ENCODE data around the gene TAX1BP3. TPM values are rescaled to one million over a fixed set of nuclear protein-coding genes. Genes with fewer than 3 reads are reported as not detected.

TAX1BP3 gene
- total RNA-seq, 1 experiment from 2014 or later, result 147 TPM

DNA sequence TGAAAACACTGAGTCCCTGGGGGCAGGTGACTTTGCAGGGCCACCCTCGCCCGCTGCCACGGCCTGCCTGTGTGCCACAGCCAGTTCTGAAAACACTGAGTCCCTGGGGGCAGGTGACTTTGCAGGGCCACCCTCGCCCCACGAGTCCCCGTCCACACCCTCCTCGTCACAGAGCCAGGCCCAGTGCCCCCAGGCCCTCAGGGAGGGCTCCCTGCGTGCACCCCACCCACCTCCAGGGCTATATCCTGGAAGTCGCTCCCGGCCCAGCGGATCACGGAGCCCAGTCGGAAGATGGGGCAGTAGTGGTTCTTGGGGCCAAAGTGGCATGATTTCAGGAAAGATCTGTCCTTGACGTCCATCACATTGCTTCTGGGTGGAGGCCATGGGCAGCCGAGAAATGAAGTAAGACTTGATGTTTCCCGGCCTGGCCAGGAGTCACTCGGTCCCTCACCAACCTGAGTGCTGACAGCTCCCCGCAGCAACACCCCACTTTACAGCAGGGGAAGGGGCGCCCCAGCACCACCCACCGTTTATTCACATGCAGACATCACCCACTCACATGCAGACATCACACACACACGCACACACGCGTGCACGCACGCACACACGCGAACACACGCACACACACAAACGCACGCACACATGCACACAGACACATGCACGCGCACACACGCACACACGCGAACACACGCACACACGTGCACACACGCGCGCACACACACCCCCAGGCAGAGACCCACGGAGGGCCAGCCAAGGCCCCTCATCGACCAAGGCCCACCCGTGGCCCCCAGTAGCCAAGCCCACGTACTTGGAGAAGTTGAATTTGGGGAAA, 21.1 kb upstream of the TAX1BP3 start:
- no peak for TF ChIP-seq EZH2 (IDR thresholded peaks at IDR 0.05; ENCODE audit: low read depth)
- TF ChIP-seq, protein P1, sequence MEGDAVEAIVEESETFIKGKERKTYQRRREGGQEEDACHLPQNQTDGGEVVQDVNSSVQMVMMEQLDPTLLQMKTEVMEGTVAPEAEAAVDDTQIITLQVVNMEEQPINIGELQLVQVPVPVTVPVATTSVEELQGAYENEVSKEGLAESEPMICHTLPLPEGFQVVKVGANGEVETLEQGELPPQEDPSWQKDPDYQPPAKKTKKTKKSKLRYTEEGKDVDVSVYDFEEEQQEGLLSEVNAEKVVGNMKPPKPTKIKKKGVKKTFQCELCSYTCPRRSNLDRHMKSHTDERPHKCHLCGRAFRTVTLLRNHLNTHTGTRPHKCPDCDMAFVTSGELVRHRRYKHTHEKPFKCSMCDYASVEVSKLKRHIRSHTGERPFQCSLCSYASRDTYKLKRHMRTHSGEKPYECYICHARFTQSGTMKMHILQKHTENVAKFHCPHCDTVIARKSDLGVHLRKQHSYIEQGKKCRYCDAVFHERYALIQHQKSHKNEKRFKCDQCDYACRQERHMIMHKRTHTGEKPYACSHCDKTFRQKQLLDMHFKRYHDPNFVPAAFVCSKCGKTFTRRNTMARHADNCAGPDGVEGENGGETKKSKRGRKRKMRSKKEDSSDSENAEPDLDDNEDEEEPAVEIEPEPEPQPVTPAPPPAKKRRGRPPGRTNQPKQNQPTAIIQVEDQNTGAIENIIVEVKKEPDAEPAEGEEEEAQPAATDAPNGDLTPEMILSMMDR (conservative IDR thresholded peaks at IDR 0.05), result no peak
- Histone ChIP-seq H3K4me1 (replicated peaks; ENCODE audit: insufficient read depth) (peaks cover 7% of the 10 kb centered on the region), H3K9me2 (ENCODE audit: insufficient read depth) (no peaks in the 10 kb centered on the region), H3K4me2 (no peak overlapping the region), H3K9me3 (ENCODE audit: insufficient read depth, low read depth) (no peaks in the 10 kb centered on the region), H3K27ac (no peak overlapping the region), H3K27me3 (ENCODE audit: insufficient read depth, low read depth) (no peaks in the 10 kb centered on the region), H2AFZ (no peak overlapping the region), H3K4me3 (no peak overlapping the region), H3K79me2 (ENCODE audit: low read depth) (peaks cover 23% of the 10 kb centered on the region), H3F3A (ENCODE audit: insufficient read depth, low read depth) (peaks cover 10% of the 10 kb centered on the region; the same call in 1 of the 2 replicates), H3K36me3 (ENCODE audit: low read depth) (no peaks in the 10 kb centered on the region), H4K20me1 (ENCODE audit: insufficient read depth) (no peaks in the 10 kb centered on the region; the same call in 1 of the 2 replicates)
- intact Hi-C loops (cut with micrococcal nuclease; ENCODE audit: unreplicated experiment), result no loop called here
- BruUV-seq (replicated peaks), result no TSS peak
- ChIA-PET CTCF (no interaction called here), POLR2A (ENCODE audit: unreplicated experiment) (no interaction called here)
- no peak for DNase-seq

DNA sequence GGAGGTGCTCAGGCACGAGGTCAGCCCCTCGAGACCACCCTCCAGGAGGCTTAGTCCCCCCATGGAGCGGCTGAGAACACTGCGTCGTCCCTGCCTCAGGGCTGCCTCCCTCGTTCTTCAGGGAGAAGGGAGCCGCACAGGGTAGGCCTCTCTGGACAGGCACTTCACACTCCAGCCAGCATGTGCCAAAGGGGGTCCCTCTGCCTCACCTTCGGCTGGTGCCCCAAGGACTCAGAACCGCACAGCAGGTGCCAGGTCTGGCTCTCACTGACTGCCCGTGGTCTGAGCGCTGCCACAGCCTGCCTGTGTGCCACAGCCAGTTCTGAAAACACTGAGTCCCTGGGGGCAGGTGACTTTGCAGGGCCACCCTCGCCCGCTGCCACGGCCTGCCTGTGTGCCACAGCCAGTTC, 20.5 kb upstream of the TAX1BP3 start:
- intact Hi-C loops (cut with micrococcal nuclease; ENCODE audit: unreplicated experiment), result no loop called here
- Histone ChIP-seq H3K4me3 (no peak overlapping the region), H3K9me2 (ENCODE audit: insufficient read depth) (no peaks in the 10 kb centered on the region), H3K36me3 (ENCODE audit: low read depth) (no peaks in the 10 kb centered on the region), H3K4me1 (replicated peaks; ENCODE audit: insufficient read depth) (0 out of 2 replicates have a peak, but pooled peaks cover 2% of the 10 kb centered on the region), H3K79me2 (ENCODE audit: low read depth) (peaks cover 16% of the 10 kb centered on the region), H3K27ac (no peak overlapping the region), H4K20me1 (ENCODE audit: insufficient read depth) (no peaks in the 10 kb centered on the region; the same call in 1 of the 2 replicates), H2AFZ (no peak overlapping the region), H3K27me3 (ENCODE audit: insufficient read depth, low read depth) (no peaks in the 10 kb centered on the region), H3K4me2 (no peak overlapping the region), H3K9me3 (ENCODE audit: insufficient read depth, low read depth) (no peaks in the 10 kb centered on the region), H3F3A (ENCODE audit: insufficient read depth, low read depth) (peaks cover 10% of the 10 kb centered on the region; the same call in 1 of the 2 replicates)
- ChIA-PET POLR2A (ENCODE audit: unreplicated experiment) (no interaction called here), CTCF (no interaction called here)
- TF ChIP-seq, protein P1 (conservative IDR thresholded peaks at IDR 0.05), result no peak
- TF ChIP-seq EZH2 (IDR thresholded peaks at IDR 0.05; ENCODE audit: low read depth), result no peak
- BruUV-seq (replicated peaks), result no TSS peak
- no peak for DNase-seq

DNA sequence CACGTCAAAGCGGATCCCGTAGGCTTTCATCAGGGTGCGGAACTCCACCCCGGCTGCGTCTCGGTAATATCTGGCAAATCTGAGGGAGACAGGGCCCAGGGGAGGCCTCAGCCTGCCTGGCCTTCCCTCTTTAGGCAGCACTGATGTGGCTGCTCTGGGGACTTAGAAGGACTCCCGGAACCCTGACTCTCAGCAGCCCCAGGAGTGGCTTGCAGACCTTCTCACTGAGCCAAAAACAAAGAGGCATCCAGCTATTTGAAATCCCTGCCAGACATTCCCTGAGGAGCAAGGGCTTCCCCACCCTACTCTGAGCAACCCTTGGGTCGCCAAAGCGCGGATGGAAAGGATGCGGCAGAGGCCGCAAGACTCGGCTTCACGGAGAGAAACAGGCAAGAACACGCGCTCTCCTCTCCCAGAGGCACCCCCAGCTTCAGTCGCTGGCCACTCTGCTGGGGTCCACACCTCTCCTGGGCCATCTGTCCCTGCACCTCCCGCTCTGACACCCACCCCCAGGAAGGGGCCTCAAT, 19.7 kb upstream of the TAX1BP3 start:
- Histone ChIP-seq H3K27me3 (ENCODE audit: insufficient read depth, low read depth) (no peaks in the 10 kb centered on the region), H3F3A (ENCODE audit: insufficient read depth, low read depth) (peaks cover 6% of the 10 kb centered on the region; the same call in 1 of the 2 replicates), H3K4me1 (replicated peaks; ENCODE audit: insufficient read depth) (no peaks in the 10 kb centered on the region), H3K79me2 (ENCODE audit: low read depth) (peaks cover 10% of the 10 kb centered on the region), H3K4me2 (no peak overlapping the region), H3K27ac (no peak overlapping the region), H3K36me3 (ENCODE audit: low read depth) (no peaks in the 10 kb centered on the region), H2AFZ (no peak overlapping the region), H3K9me3 (ENCODE audit: insufficient read depth, low read depth) (no peaks in the 10 kb centered on the region), H4K20me1 (ENCODE audit: insufficient read depth) (no peaks in the 10 kb centered on the region; the same call in 1 of the 2 replicates), H3K9me2 (ENCODE audit: insufficient read depth) (no peaks in the 10 kb centered on the region), H3K4me3 (no peak overlapping the region)
- intact Hi-C loops (cut with micrococcal nuclease; ENCODE audit: unreplicated experiment), result no loop called here
- POLR2A ChIA-PET (ENCODE audit: unreplicated experiment), result no interaction called here
- no TSS peak for BruUV-seq (replicated peaks)
- DNase-seq, result no peak
- CTCF ChIA-PET, result no interaction called here
- TF ChIP-seq EZH2 (IDR thresholded peaks at IDR 0.05; ENCODE audit: low read depth), result no peak
- TF ChIP-seq, protein P1 (conservative IDR thresholded peaks at IDR 0.05), result no peak

Data from PC-9 (cell line).